NCI-H460 (cell line): Measurements from ENCODE around the gene ZFC3H1. TPM values are rescaled to one million over a fixed set of nuclear protein-coding genes. Genes with fewer than 3 reads are reported as not detected.
"Not testable (repeated sequence)": the region's sequence is repeated elsewhere in the genome, so short reads cannot be mapped to it uniquely, and the experiment has no call there.

ENCODE experiments used
- DNase-seq: peaks from one replicate; pipeline ENCODE4 v3.0.0-alpha.2; 2016; ENCODE audit warnings: low read depth; ENCODE audit errors: extremely low read depth
- small RNA-seq, 2 experiments: library from RNA; depleted of rRNA; stranded (forward); fragments of <200 nt; gene quantifications; one replicate each; pipeline ENCODE3, GENCODE V24; 2014
- total RNA-seq: library from RNA; depleted of rRNA; stranded (reverse); fragments of >200 nt; shearing (Covaris generic); gene quantifications from 2 replicates; pipeline ENCODE4 v1.2.3, GENCODE V29; 2014; rRNA removed

ZFC3H1 gene
- total RNA-seq, 1 experiment from 2014 or later = 38.4 TPM

- DNase-seq = no peak
Observed at GRCh38 chr12:71587012-71587411, 76.6 kb downstream of the ZFC3H1 start.

- no peak for DNase-seq
Observed at GRCh38 chr12:71585218-71585617, 78.4 kb downstream of the ZFC3H1 start.

- no peak for DNase-seq
Observed at GRCh38 chr12:71584356-71584755, 79.3 kb downstream of the ZFC3H1 start.

- DNase-seq = no peak
Observed at GRCh38 chr12:71582925-71583324, 80.7 kb downstream of the ZFC3H1 start.

- no peak for DNase-seq
Observed at GRCh38 chr12:71581206-71581605, 82.4 kb downstream of the ZFC3H1 start.

GRCh38 chr12:71578694-71579258, 84.9 kb downstream of the ZFC3H1 start:
- no peak for DNase-seq

GRCh38 chr12:71576496-71576895, 87.2 kb downstream of the ZFC3H1 start:
- no peak for DNase-seq

- DNase-seq = not testable (repeated sequence)
Observed at GRCh38 chr12:71569885-71570284, 93.8 kb downstream of the ZFC3H1 start.

GRCh38 chr12:71567537-71567936, 96.1 kb downstream of the ZFC3H1 start:
- DNase-seq = no peak

GRCh38 chr12:71566655-71567054, 97.0 kb downstream of the ZFC3H1 start:
- DNase-seq = no peak

GRCh38 chr12:71565535-71565934, 98.1 kb downstream of the ZFC3H1 start:
- DNase-seq = no peak

GRCh38 chr12:71562676-71563595, 100.7 kb downstream of the ZFC3H1 start:
- no peak for DNase-seq

Small RNAs within 50 kb of the gene (small RNA-seq; reads per million reads assigned to genes)
- gene RF00560 = 0 to 0.02 reads per million in 2 experiments

Other genes starting within 250 kb of the ZFC3H1 start
- gene LGR5, start 224.1 kb downstream of the ZFC3H1 start, total RNA-seq = not detected in 2 replicates
- gene THAP2, start 453 bp upstream of the ZFC3H1 start, total RNA-seq = 9.7 and 11.8 TPM in 2 replicates
- 45.1 and 46.9 TPM in 2 replicates for gene TMEM19, start 22.2 kb upstream of the ZFC3H1 start, total RNA-seq
- 33.5 and 45.2 TPM in 2 replicates for gene RAB21, start 91.0 kb upstream of the ZFC3H1 start, total RNA-seq
- 22.5 and 24.6 TPM in 2 replicates for gene TBC1D15, start 175.9 kb upstream of the ZFC3H1 start, total RNA-seq